Measurements from ENCODE around the gene APBA2. TPM values are rescaled to one million over a fixed set of nuclear protein-coding genes. Genes with fewer than 3 reads are reported as not detected.

Gene APBA2
- total and polyA plus RNA-seq, 2 of the 13 experiments (the other 11 are each of a cell fraction or from before 2014, with no cell fraction given) = 0.62 to 2.3 TPM

- H3K9me3 ChIP-seq (ENCODE audit: low read length) = no peaks in the 10 kb centered on the region
- no peaks in the 10 kb centered on the region for H3K27me3 ChIP-seq (ENCODE audit: control insufficient read depth in 1 of 2, insufficient read depth in 2 of 2, low read length in 2 of 2)
- 82% methylated on average over 8 of the region's 8 CpGs for WGBS (ENCODE audit: low lambda C conversion rate)
- ChIA-PET CTCF (ENCODE audit: low intra/inter-chr PET ratio, low total read pairs) (no interaction called here), POLR2A (no interaction called here)
- DNase-seq (ENCODE audit: low spot score) (no peak), ATAC-seq (peak; percentile 84), FAIRE-seq (no peak)
- no peaks in the 10 kb centered on the region for H4K20me1 ChIP-seq (ENCODE audit: insufficient read depth, low read length)
- intact Hi-C loops (cut with micrococcal nuclease; ENCODE audit: unreplicated experiment) = no loop called here
- H2AFZ ChIP-seq (ENCODE audit: low read length) = no peak overlapping the region
- no peaks in the 10 kb centered on the region for H3K36me3 ChIP-seq (replicated peaks in 1 of 2; ENCODE audit: control insufficient read depth in 1 of 2, insufficient read depth in 2 of 2, low read length in 2 of 2)
- H3K9ac ChIP-seq (ENCODE audit: insufficient read depth, low read depth, low read length) = no peak overlapping the region
- H3K79me2 ChIP-seq (ENCODE audit: insufficient read depth, low read length) = no peaks in the 10 kb centered on the region
- no peak overlapping the region for H3K4me2 ChIP-seq (ENCODE audit: low read depth, low read length)
- BruUV-seq (replicated peaks) = no TSS peak
- in situ Hi-C loops (cut with HindIII; ENCODE audit: extremely low pct_ligation_motif_present, low pct_unique_long_range_greater_than_20kb) = no loop called here
- no peak overlapping the region for H3K4me3 ChIP-seq (replicated peaks in 1 of 3; ENCODE audit: insufficient read depth in 1 of 3, low read depth in 2 of 3, low read length in 3 of 3)
- no peak overlapping the region for H3K27ac ChIP-seq (ENCODE audit: extremely low read length, insufficient read depth, low read length)
- TF ChIP-seq NFAT5 (CRISPR knock-in tag; IDR thresholded peaks at IDR 0.05) (no peak), CTCF (CRISPR knock-in tag; IDR thresholded peaks at IDR 0.05) (peak; percentile 40), ZNF703 (CRISPR knock-in tag; IDR thresholded peaks at IDR 0.05; ENCODE audit: borderline replicate concordance) (no peak)
- H3K4me1 ChIP-seq (ENCODE audit: insufficient read depth, low read length) = no peaks in the 10 kb centered on the region
These were observed 132.5 kb downstream of the APBA2 start for GRCh38 chr15:29018120-29018805.

Measured in HepG2 (cell line).